Suprapubic skin (tissue), 4 donors: ENCODE data around the gene TMF1.

Source experiments
- EP300 ChIP-seq: sonication (generic); formaldehyde crosslinking; IDR thresholded peaks from one replicate; pipeline ENCODE4 v1.6.1; 2017; ENCODE audit warnings: antibody characterized with exemption
- POLR2A ChIP-seq, 2 donors: fragments of 450-650 bp; IDR thresholded peaks; one replicate each; pipeline ENCODE4 v1.6.1; 2017; ENCODE audit warnings: antibody characterized with exemption in 2 of 2, mild to moderate bottlenecking in 2 of 2, moderate library complexity in 2 of 2
- POLR2AphosphoS5 ChIP-seq, 3 donors: sonication (generic); formaldehyde crosslinking; IDR thresholded peaks; one replicate each; pipeline ENCODE4 v1.6.1; 2017; ENCODE audit warnings: antibody characterized with exemption in 3 of 3
- TF ChIP-seq, protein P1 (sequence below), 2 donors: fragments of 200-600 bp in 1 of 2; fragments of 450-650 bp in 1 of 2; sonication (generic) in 1 of 2; IDR thresholded peaks; one replicate each; pipeline ENCODE4 v1.5.1; 2016 to 2019; ENCODE audit warnings: antibody characterized with exemption in 2 of 2, mild to moderate bottlenecking in 1 of 2, moderate library complexity in 1 of 2

DNA sequence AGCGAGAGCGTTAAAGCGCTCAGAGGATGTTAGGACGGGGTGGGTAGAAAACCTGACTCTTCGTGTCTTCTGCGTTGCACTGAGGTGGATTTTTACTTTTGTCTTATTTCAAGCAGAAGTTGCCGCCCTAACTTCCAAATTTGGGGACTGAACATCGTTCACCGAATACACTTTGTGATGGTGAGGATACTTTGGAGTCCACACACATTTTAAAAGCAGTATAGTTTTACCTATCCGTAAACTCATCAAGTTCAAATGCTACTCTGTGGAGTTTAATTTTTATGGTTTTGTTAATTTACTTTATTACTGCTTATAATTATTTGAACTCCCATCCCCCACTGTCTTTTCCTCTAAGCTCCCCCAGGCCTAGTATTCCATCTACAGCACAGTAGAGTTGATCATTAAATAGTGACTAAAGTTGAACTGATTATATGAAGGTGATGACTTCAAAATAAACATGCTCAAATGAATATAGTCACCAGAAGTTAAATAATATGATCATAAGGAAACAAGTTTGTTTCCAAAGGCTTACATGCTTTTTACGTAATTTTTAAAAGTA, 38.0 kb downstream of the TMF1 start:
- TF ChIP-seq, protein P1, sequence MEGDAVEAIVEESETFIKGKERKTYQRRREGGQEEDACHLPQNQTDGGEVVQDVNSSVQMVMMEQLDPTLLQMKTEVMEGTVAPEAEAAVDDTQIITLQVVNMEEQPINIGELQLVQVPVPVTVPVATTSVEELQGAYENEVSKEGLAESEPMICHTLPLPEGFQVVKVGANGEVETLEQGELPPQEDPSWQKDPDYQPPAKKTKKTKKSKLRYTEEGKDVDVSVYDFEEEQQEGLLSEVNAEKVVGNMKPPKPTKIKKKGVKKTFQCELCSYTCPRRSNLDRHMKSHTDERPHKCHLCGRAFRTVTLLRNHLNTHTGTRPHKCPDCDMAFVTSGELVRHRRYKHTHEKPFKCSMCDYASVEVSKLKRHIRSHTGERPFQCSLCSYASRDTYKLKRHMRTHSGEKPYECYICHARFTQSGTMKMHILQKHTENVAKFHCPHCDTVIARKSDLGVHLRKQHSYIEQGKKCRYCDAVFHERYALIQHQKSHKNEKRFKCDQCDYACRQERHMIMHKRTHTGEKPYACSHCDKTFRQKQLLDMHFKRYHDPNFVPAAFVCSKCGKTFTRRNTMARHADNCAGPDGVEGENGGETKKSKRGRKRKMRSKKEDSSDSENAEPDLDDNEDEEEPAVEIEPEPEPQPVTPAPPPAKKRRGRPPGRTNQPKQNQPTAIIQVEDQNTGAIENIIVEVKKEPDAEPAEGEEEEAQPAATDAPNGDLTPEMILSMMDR (IDR thresholded peaks at IDR 0.05), result no peak
- TF ChIP-seq EP300 (no peak), POLR2A (IDR thresholded peaks at IDR 0.05) (no peak), POLR2AphosphoS5 (IDR thresholded peaks at IDR 0.05) (no peak)
